Left forelimb (tissue), 1 donor: ENCODE results near the gene SDR39U1.

Experiments
- DNase-seq: peaks from one replicate; pipeline ENCODE4 v3.0.0-alpha.2; 2018; ENCODE audit warnings: low spot score

Gene SDR39U1

GRCh38 chr14:24390701-24391468 is 51.7 kb downstream of the SDR39U1 start:
- no peak for DNase-seq
